ENCODE measurements around the gene FAM83G.
A peak's percentile ranks its signal among the peaks of the same experiment; 100 is the strongest.

The FAM83G gene

DNA sequence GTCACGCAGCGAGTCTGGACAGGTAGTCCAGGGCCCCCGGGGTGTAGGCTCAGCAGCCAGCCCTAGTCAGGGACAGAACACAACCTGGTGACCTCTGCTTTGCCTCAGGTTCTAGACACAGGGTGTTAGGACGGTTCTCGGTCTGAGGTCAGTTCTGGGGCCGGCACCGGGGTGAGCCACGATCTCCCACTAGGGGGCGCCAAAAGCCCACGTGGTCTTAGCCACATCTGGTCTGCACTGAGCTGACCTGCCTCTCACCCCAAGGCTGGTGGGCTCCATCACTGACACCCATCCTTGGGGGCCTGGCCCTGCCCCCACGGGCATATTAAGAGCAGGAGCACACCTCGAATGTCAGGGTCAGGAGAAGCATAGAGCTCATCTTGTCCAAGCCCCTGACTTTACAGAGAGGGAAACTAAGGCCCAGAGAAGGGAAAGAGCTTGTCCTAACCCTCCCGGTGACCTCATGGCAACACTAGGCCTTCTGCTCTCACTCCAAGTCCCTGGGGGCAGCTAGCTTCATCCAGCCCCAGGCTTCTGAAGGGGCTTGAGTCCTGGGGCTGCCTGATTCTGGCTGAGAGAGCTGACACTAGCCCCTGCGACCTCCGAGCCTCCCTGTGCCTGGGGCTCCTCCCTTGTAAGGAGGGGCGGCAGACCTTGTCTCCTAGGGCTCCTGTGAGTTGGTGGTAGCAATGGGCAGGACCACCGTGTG lies 43.6 kb downstream of the FAM83G start:
- peak overlapping the region; percentile 26; the same call in 1 of the 2 replicates for H3K4me2 ChIP-seq (ENCODE audit: low read length)
- H3K9me2 ChIP-seq (replicated peaks; ENCODE audit: control insufficient read depth, low read length), result no peaks in the 10 kb centered on the region
- H3K9me3 ChIP-seq (ENCODE audit: control insufficient read depth, insufficient read depth, low read length), result no peaks in the 10 kb centered on the region
- H3K27ac ChIP-seq (ENCODE audit: low read depth, low read length), result no peak overlapping the region
- no peaks in the 10 kb centered on the region for H3F3A ChIP-seq (ENCODE audit: control insufficient read depth, insufficient read depth)
- no peaks in the 10 kb centered on the region for H3K36me3 ChIP-seq (ENCODE audit: control insufficient read depth, low read length)
- no peaks in the 10 kb centered on the region for H3K79me2 ChIP-seq (ENCODE audit: control insufficient read depth, low read length)
- H3K27me3 ChIP-seq (ENCODE audit: control insufficient read depth, low read length), result no peaks in the 10 kb centered on the region
- TF ChIP-seq, protein P1, sequence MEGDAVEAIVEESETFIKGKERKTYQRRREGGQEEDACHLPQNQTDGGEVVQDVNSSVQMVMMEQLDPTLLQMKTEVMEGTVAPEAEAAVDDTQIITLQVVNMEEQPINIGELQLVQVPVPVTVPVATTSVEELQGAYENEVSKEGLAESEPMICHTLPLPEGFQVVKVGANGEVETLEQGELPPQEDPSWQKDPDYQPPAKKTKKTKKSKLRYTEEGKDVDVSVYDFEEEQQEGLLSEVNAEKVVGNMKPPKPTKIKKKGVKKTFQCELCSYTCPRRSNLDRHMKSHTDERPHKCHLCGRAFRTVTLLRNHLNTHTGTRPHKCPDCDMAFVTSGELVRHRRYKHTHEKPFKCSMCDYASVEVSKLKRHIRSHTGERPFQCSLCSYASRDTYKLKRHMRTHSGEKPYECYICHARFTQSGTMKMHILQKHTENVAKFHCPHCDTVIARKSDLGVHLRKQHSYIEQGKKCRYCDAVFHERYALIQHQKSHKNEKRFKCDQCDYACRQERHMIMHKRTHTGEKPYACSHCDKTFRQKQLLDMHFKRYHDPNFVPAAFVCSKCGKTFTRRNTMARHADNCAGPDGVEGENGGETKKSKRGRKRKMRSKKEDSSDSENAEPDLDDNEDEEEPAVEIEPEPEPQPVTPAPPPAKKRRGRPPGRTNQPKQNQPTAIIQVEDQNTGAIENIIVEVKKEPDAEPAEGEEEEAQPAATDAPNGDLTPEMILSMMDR (IDR thresholded peaks at IDR 0.05; ENCODE audit: low read depth, low read length, poor library complexity, severe bottlenecking), result peak; percentile 97
- no peak for TF ChIP-seq EZH2phosphoT487 (IDR thresholded peaks at IDR 0.05; ENCODE audit: borderline replicate concordance, low read length)
- no peak overlapping the region for H3K4me3 ChIP-seq (ENCODE audit: low read length)
- H3K4me1 ChIP-seq (ENCODE audit: control insufficient read depth, low read length), result peaks cover 7% of the 10 kb centered on the region
- no peaks in the 10 kb centered on the region for H4K20me1 ChIP-seq (ENCODE audit: control insufficient read depth, insufficient read depth, low read depth, low read length)

DNA sequence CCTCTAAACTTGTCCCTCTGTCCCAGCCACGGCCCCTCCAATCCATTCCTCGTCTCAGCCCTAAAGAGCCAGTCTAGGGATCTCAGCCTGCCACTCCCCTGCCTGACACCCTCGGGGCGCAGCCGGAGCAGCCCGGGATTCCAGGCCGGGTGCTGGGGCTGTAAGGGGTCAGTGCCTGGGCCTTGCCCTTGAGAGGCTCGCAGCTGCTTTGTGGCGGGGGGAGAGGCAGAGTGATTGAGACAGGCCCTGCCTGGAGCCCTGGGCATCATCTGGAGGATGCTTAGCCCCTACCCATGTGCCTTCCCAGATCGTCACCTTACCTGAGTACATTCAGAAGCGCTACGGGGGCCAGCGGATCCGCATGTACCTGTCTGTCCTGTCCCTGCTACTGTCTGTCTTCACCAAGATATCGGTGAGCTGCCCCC lies 44.3 kb downstream of the FAM83G start:
- 0 out of 2 replicates have a peak overlapping the region, but pooled peaks have one; percentile 26 for H3K4me2 ChIP-seq (ENCODE audit: low read length)
- no peaks in the 10 kb centered on the region for H4K20me1 ChIP-seq (ENCODE audit: control insufficient read depth, insufficient read depth, low read depth, low read length)
- H3K36me3 ChIP-seq (ENCODE audit: control insufficient read depth, low read length), result no peaks in the 10 kb centered on the region
- no peak overlapping the region for H3K4me3 ChIP-seq (ENCODE audit: low read length)
- H3K27me3 ChIP-seq (ENCODE audit: control insufficient read depth, low read length), result no peaks in the 10 kb centered on the region
- H3K27ac ChIP-seq (ENCODE audit: low read depth, low read length), result no peak overlapping the region
- H3K9me2 ChIP-seq (replicated peaks; ENCODE audit: control insufficient read depth, low read length), result no peaks in the 10 kb centered on the region
- no peak for TF ChIP-seq EZH2phosphoT487 (IDR thresholded peaks at IDR 0.05; ENCODE audit: borderline replicate concordance, low read length)
- TF ChIP-seq, protein P1 (IDR thresholded peaks at IDR 0.05; ENCODE audit: low read depth, low read length, poor library complexity, severe bottlenecking), result no peak
- H3F3A ChIP-seq (ENCODE audit: control insufficient read depth, insufficient read depth), result no peaks in the 10 kb centered on the region
- H3K9me3 ChIP-seq (ENCODE audit: control insufficient read depth, insufficient read depth, low read length), result no peaks in the 10 kb centered on the region
- H3K79me2 ChIP-seq (ENCODE audit: control insufficient read depth, low read length), result no peaks in the 10 kb centered on the region
- peaks cover 7% of the 10 kb centered on the region for H3K4me1 ChIP-seq (ENCODE audit: control insufficient read depth, low read length)

DNA sequence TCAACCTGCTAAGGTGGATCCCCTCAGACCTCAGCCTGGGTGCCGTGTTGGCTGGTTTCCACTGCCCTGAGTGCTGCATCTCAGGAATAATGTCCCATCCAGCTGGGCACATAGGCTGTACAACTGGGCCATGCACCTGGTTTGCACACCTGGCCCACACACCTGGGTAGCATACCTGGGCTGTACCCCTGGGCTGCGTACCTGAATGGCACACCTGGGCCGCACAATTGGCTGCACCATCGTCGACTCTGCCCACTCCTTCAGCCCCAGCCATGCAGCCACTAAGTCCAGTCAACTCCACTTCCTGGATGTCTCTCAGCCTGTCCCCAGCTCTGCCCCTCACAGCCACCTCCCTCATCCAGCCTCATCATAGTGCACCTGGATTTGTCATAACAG lies 44.7 kb downstream of the FAM83G start:
- no peaks in the 10 kb centered on the region for H3K27me3 ChIP-seq (ENCODE audit: control insufficient read depth, low read length)
- H3K4me1 ChIP-seq (ENCODE audit: control insufficient read depth, low read length), result peaks cover 7% of the 10 kb centered on the region
- H3K79me2 ChIP-seq (ENCODE audit: control insufficient read depth, low read length), result no peaks in the 10 kb centered on the region
- TF ChIP-seq EZH2phosphoT487 (IDR thresholded peaks at IDR 0.05; ENCODE audit: borderline replicate concordance, low read length), result no peak
- TF ChIP-seq, protein P1 (IDR thresholded peaks at IDR 0.05; ENCODE audit: low read depth, low read length, poor library complexity, severe bottlenecking), result no peak
- H3K4me3 ChIP-seq (ENCODE audit: low read length), result no peak overlapping the region
- no peaks in the 10 kb centered on the region for H3K9me3 ChIP-seq (ENCODE audit: control insufficient read depth, insufficient read depth, low read length)
- no peaks in the 10 kb centered on the region for H4K20me1 ChIP-seq (ENCODE audit: control insufficient read depth, insufficient read depth, low read depth, low read length)
- H3F3A ChIP-seq (ENCODE audit: control insufficient read depth, insufficient read depth), result no peaks in the 10 kb centered on the region
- no peak overlapping the region for H3K27ac ChIP-seq (ENCODE audit: low read depth, low read length)
- no peak overlapping the region for H3K4me2 ChIP-seq (ENCODE audit: low read length)
- H3K36me3 ChIP-seq (ENCODE audit: control insufficient read depth, low read length), result no peaks in the 10 kb centered on the region
- no peaks in the 10 kb centered on the region for H3K9me2 ChIP-seq (replicated peaks; ENCODE audit: control insufficient read depth, low read length)

Measured in DOHH2 (cell line).